KOPT-K1 (cell line): Measurements from ENCODE around the gene ASCC1.
A peak's percentile ranks its signal among the peaks of the same experiment; 100 is the strongest.

Experiments
- H3K27ac ChIP-seq: fragments of 200-600 bp; sonication (generic); 2 replicates; pipeline ENCODE4 v1.5.1; 2016; ENCODE audit warnings: antibody characterized with exemption, mild to moderate bottlenecking, low read depth, low read length; ENCODE audit not compliant: poor library complexity, severe bottlenecking
- H3K36me3 ChIP-seq: fragments of 200-600 bp; sonication (generic); 2 replicates; pipeline ENCODE4 v1.5.1; 2017; ENCODE audit warnings: antibody characterized with exemption, mild to moderate bottlenecking, low read length, moderate library complexity; ENCODE audit not compliant: insufficient read depth
- H3K9me3 ChIP-seq: fragments of 200-600 bp; sonication (generic); 2 replicates; pipeline ENCODE4 v1.5.1; 2017; ENCODE audit warnings: antibody characterized with exemption, low read length, mild to moderate bottlenecking; ENCODE audit not compliant: insufficient read depth, poor library complexity, severe bottlenecking

Gene ASCC1, protein sequence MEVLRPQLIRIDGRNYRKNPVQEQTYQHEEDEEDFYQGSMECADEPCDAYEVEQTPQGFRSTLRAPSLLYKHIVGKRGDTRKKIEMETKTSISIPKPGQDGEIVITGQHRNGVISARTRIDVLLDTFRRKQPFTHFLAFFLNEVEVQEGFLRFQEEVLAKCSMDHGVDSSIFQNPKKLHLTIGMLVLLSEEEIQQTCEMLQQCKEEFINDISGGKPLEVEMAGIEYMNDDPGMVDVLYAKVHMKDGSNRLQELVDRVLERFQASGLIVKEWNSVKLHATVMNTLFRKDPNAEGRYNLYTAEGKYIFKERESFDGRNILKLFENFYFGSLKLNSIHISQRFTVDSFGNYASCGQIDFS

DNA sequence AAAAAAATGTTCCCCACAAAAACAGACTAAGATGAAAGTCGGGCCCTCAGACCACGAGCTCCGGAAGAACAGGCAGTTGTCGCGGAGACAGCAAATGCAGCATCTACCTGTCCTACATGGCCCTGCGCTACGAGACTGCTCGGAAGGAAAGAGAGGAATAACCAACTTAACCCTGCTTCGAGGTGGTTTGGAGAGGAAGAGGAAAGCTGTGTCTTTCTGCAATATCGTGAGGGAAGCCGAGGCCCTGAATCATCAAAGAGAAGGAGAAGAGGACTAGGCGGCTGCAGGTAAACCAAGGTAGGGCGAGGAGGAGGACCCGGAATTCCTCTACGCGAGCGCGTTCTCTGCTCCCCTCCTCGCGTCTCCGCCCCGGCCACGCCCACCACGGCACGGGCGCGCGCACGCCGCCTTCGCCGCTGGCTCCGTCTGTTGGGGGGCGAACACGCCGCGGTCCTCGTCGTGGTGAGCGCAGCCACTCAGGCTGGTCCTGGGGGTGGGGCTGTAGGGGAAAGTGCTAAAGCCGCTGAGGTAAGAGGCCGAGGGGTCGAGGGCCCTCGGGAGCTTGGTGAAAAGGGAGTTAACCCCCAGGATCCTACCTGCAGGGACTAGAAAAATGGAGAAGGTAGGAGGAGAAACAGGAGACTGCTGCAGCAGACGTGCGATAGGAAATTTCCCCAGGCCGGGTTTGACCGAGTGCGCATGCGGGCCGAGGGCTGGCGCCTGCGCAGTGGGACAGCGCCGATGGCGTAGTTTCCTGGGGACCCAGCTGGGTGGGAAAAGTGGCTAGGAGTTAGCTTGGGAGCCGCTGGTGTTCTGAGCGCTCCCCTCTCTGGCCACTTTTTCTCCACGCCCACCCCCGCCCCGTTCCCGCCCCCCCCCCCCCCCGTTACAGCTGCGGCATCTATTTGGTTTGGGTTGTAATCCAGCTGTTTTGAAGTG lies at the start of gene ASCC1, which contains the start of gene ANAPC16:
ASCC1 (minus strand) TSS at position 666 of the 939 bp plus-strand sequence. CDS start 2,978 bp downstream, outside the sequence.
ANAPC16 (plus strand) TSS at position 402 of the 939 bp plus-strand sequence. CDS start 7,903 bp downstream, outside the sequence.
- Histone ChIP-seq H3K9me3 (no peaks in the 10 kb centered on the region), H3K36me3 (peaks cover 32% of the 10 kb centered on the region), H3K27ac (peak within 1 kb of the TSS; percentile 92)

- H3K9me3 ChIP-seq = no peaks in the 10 kb centered on the region
- no peak overlapping the region for H3K27ac ChIP-seq
Observed at GRCh38 chr10:72265508-72265907, 49.4 kb upstream of the ASCC1 start.

DNA sequence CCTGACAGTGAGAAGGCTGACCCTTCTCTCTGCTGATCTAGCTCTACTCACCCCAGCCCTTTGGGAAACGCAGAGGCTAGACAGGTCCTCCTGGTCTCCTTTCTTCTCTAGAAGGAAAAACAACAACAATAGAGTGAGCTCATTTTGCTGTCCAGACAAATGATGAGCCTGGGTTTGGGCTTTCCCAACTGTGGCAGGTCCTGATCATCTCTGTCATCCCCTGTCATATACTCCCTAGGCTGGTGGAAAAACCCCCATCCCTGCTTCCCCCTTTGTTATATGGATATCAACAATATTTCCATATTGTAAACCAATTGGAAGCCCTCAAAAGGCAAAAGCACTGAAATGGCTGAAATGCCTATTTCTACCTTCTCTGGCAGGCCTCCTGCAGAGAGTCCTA lies 48.5 kb upstream of the ASCC1 start:
- Histone ChIP-seq H3K27ac (no peak overlapping the region), H3K36me3 (no peaks in the 10 kb centered on the region), H3K9me3 (no peaks in the 10 kb centered on the region)

More at GRCh38 chr10:72265508-72265907, 49.4 kb upstream of the ASCC1 start:
- H3K36me3 ChIP-seq = no peaks in the 10 kb centered on the region

DNA sequence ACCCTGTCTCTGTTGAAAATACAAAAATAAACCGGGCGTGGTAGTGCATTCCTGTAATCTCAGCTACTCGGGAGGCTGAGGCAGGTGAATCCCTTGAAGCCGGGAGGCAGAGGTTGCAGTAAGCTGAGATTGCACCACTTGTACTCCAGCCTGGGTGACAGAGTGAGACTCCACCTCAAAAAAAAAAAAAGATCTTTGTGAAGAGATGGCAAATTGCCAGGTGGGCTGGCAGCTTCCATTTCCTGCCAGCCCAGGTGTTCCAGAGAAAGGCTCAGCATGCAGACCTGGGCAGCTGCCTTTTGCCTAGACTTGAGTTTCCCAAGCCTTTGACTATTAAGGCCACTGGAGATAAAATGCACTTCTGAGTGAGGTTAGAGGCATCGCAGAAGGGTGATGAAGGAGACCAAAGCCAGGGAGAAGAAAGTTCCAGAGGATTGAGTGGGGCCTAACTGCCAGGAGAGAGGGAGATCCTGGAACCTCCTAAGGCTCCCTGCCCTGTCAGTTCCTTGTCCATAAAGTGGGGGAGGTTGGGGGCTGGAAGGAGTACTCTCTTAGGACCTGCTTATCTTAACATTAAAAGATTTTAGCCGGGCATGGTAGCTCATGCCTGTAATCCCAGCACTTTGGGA lies 47.7 kb upstream of the ASCC1 start:
- H3K27ac ChIP-seq = peak overlapping the region; percentile 17
- no peaks in the 10 kb centered on the region for H3K9me3 ChIP-seq
- no peaks in the 10 kb centered on the region for H3K36me3 ChIP-seq

DNA sequence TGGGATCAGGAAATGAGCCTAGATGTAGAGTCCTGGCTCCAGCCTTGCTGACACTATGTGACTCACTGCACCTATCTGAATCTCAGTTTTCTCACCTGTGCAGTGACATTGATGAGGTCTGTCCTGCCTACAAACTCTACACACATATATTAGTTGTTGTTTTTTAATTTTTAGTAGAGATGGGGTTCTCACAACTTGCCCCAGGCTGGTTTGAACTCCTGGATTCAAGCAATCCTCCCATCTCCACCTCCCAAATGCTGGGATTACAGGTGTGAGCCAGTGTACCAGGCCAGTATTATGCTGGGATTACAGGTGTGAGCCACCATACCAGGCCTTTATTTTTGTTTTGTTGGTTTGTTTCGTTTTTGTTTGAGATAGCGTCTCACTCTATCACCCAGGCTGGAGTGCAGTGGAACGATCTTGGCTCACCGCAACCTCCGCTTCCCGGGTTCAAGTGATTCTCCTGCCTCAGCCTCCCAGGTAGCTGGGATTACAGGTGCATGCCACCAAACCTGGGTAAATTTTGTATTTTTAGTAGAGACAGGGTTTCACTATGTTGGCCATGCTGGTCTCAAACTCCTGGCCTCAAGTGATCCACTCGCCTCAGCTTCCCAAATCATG lies 45.8 kb upstream of the ASCC1 start:
- no peaks in the 10 kb centered on the region for H3K9me3 ChIP-seq
- no peaks in the 10 kb centered on the region for H3K36me3 ChIP-seq
- peak overlapping the region; percentile 81 for H3K27ac ChIP-seq

GRCh38 chr10:72260976-72261783 lies 45.1 kb upstream of the ASCC1 start:
- H3K9me3 ChIP-seq = no peaks in the 10 kb centered on the region
- peak overlapping the region; percentile 81 for H3K27ac ChIP-seq
- H3K36me3 ChIP-seq = no peaks in the 10 kb centered on the region

DNA sequence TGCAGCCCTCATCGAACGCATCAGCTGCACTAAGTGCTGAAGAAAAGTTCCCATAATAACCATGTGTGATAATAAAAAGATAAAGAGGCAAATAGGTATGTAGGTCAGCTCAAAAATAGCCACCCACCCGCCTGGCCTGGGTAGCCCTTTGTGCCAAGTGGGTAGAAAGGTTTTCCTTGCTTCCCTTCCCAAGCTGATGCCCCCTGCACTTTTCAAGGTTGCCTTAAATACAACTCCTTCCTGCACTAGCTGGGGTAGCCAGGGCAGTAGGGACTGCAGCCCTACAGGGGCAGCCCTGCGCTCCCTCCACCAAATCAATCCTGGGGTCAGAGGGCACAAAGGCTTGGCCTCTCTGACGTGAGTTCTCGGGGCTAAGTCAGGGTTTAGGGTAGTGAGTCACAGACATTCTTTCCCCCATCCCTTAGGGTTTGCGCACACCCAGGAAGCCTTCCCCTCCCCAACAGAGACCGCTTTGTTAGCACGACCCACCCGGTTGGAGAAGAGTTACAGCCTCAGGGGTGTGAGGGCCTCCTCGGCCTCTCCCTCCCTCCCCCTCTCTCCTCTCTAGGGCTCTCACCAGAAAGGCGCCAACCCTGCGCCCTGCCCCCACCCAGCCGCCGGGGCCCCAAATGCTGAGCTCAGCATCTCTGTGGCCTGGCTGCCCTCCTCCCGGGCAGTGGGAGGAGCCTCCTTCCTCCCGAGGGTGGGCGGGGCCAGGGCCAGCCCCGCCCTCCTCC lies 44.3 kb upstream of the ASCC1 start:
- Histone ChIP-seq H3K9me3 (no peaks in the 10 kb centered on the region), H3K27ac (peak overlapping the region; percentile 81), H3K36me3 (no peaks in the 10 kb centered on the region)

GRCh38 chr10:72259491-72260238 lies 43.6 kb upstream of the ASCC1 start:
- H3K36me3 ChIP-seq = no peaks in the 10 kb centered on the region
- peak overlapping the region; percentile 81 for H3K27ac ChIP-seq
- H3K9me3 ChIP-seq = no peaks in the 10 kb centered on the region

- Histone ChIP-seq H3K36me3 (no peaks in the 10 kb centered on the region), H3K27ac (peak overlapping the region; percentile 1), H3K9me3 (no peaks in the 10 kb centered on the region)
Observed at GRCh38 chr10:72258617-72259016, 42.5 kb upstream of the ASCC1 start.

GRCh38 chr10:72257051-72257892 lies 41.2 kb upstream of the ASCC1 start:
- Histone ChIP-seq H3K9me3 (no peaks in the 10 kb centered on the region), H3K36me3 (no peaks in the 10 kb centered on the region), H3K27ac (no peak overlapping the region)

- H3K36me3 ChIP-seq = no peaks in the 10 kb centered on the region
- no peaks in the 10 kb centered on the region for H3K9me3 ChIP-seq
- H3K27ac ChIP-seq = no peak overlapping the region
Observed at GRCh38 chr10:72255977-72256729, 40.1 kb upstream of the ASCC1 start.
